GM04503 (cell line): ENCODE data around the gene GSN.
A peak's percentile ranks its signal among the peaks of the same experiment; 100 is the strongest.

Experiments
- DNase-seq: peaks from one replicate; pipeline ENCODE4 v3.0.0-alpha.2; 2012; ENCODE audit warnings: low read depth

Gene GSN

DNA sequence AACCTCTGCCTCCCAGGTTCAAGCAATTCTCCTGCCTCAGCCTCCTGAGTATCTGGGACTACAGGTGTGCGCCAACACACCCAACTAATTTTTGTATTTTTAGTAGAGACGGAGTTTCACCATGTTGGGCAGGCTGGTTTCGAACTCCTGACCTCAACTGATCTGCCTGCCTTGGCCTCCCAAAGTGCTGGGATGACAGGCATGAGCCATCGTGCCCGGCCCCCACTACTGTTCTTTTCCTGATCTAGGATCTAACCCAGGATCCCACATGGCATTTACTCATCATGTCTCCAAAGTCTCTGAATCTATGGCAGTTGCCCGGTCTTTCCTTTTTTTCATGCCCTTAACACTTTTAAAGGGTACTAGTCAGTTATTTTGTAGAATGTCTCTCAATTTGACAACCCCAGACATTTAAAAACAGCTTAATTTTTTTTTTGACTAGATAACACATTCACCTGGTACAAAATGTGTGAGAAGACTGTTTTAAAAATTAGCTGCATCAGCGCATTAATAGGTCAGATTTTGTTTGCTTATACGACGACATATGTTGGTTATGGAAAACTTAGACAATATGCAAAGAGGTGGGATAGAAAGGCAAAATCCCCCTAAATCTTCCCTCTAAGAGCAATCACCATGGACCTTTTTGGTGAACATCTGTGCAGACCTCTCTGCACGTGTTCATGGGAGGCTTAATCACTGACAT lies 55.6 kb downstream of the GSN start:
- DNase-seq, result no peak

GRCh38 chr9:121324316-121324715 lies 56.4 kb downstream of the GSN start:
- no peak for DNase-seq

GRCh38 chr9:121324755-121325154 lies 56.8 kb downstream of the GSN start:
- no peak for DNase-seq

DNA sequence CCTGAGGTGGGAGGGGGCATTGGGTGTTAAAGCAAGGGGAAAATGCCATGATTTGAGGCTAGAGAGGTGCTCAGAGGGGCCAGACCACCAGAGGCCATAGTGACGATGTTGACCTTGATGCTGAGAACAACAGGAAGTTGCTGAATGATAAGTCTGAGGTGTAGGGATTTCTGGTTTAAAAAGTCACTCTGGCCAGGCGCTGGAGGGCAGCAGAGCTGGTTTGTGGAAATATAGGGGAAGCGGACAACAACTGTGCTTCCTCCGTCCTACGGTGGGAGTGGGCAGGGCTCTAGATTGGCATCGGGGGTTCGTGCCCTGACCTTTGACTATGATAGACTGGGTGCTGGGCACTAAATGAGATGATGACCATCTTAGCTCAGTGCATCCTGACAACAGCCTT lies 57.4 kb downstream of the GSN start:
- DNase-seq, result no peak

DNA sequence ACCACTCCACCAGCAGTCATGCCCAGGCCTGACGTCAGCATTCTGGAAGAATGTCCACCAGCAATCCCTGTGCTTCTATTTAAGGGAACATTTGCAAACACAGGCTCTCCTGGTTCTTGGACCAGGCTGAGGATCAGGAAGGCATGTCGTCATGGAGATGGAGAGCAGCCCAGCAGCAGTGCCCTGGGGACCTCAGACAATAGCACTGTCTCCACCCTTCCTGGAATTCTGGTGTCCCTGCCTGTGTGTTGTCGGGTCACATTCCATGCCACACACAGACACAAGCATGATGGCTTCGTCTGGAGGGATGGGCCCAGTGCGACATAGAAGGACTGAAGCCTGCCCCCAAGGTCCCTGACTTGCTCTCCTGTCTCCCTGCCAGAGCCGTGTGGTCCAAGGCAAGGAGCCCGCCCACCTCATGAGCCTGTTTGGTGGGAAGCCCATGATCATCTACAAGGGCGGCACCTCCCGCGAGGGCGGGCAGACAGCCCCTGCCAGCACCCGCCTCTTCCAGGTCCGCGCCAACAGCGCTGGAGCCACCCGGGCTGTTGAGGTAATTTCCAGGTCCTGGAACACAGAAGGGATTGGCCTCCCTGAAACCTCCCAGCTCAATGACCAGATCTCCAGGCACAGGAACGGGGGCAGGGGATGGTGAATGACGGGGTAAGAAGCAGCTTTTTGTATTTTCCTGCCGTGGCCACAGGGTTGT lies 58.3 kb downstream of the GSN start:
- peak; percentile 89 for DNase-seq

- DNase-seq, result no peak
These were observed 59.1 kb downstream of the GSN start for GRCh38 chr9:121326901-121327613.

DNA sequence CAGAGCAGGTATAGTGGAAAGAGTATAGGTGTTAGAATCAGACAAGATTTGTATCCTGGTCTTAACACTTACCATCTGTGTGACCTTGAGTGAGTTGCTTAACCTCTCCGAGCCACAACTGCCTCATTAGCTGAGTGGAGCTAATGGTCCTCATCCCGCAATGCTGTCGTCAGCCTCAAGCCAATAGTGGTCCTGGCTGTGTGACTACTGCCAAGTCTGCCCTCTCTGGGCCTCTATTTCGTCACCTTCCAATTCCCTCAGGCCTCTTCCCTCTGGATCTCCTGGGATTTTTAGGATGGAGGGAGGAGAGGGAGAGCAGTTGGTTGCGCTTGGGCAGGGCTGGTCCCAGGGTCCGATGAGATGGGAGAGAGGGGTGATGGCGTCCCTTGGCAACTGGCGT lies 60.5 kb downstream of the GSN start:
- no peak for DNase-seq

- DNase-seq, result no peak
These were observed 61.1 kb downstream of the GSN start for GRCh38 chr9:121328876-121329681.

GRCh38 chr9:121331549-121331948 lies 63.6 kb downstream of the GSN start:
- no peak for DNase-seq

DNA sequence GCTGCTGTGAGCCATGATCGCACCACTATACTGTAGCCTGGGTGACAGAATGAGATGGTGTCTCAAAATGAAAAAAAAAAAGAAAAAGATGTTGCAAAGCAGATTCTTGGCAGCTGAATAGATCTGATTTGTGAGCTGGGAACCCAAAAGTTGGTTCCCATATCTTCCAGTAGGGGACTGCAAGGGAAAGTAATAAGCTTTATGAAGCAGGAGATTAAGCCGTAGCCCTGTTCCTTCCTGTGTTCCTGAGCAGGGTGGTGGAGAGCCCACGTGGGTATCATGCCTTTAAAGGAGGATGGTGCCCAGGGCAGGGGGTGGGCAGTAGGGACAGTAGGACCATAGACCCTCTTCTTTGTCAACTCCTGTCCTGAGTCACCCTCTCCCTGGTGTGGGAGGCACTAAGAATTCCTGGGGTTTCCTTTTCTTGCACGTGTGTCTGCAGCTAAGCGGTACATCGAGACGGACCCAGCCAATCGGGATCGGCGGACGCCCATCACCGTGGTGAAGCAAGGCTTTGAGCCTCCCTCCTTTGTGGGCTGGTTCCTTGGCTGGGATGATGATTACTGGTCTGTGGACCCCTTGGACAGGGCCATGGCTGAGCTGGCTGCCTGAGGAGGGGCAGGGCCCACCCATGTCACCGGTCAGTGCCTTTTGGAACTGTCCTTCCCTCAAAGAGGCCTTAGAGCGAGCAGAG lies 64.2 kb downstream of the GSN start:
- DNase-seq, result peak; percentile 57

- no peak for DNase-seq
These were observed 66.2 kb downstream of the GSN start for GRCh38 chr9:121333950-121334773.

DNA sequence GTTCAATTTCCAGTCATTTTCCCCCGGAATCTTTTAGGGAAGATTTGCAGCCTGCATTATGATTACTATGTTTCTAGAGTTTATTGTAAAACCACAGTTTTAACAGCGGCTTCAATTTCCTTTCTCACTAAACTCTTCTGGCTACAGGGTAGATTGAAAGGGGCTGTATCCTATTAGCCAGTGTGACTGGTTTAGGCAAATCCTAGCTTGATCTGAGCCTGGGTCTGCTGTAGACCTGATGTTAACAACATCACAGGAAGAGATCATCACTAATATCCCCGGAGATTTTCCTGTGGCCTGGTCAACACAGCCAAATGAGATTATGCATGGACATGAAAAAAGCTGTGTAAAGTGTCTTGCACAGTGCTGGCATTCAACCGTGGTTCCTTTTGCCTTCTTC lies 68.7 kb downstream of the GSN start:
- DNase-seq, result no peak

- DNase-seq, result no peak
These were observed 71.5 kb downstream of the GSN start for GRCh38 chr9:121339437-121339836.

- no peak for DNase-seq
These were observed 72.9 kb downstream of the GSN start for GRCh38 chr9:121340676-121341392.

GRCh38 chr9:121344184-121344583 lies 76.2 kb downstream of the GSN start:
- DNase-seq, result no peak

GRCh38 chr9:121345070-121345469 lies 77.1 kb downstream of the GSN start:
- no peak for DNase-seq

DNA sequence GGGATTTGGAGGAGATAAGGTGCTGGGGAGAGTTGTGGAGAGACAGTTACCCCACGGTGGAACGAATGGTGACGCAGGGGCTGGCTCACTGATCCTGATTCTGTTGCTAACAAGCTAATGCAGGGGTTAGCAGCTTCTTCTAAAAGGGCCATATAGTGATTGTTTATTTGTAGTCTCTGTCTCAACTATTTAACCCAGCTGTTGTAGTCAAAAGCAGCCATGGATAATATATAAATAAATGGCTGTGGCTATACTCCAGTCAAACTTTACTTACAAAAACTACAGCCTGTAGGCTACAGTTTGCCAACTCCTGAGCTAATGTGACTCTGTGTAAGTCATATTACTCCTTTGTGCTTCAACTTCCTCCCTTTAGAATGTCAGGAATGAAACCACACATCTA lies 80.3 kb downstream of the GSN start:
- no peak for DNase-seq

GRCh38 chr9:121349009-121349408 lies 81.0 kb downstream of the GSN start:
- DNase-seq, result no peak

DNA sequence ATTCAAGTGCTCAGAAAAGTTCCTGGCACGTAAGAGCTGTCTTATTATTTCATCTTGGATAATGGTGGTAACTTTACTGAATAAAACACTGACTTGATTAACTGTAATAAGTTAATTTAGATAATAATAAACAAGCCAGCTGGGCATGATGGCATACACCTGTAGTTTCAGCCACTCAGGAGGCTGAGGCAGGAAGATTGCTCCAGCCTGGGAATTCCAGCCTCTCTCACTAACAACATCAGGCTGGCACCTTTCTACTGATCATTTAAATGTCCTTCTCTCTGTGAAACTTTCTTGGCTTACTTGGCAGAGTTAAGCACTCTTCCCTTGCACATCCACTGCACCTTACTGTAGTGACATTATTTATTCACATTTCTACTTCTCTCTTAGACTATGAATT lies 82.1 kb downstream of the GSN start:
- no peak for DNase-seq

DNA sequence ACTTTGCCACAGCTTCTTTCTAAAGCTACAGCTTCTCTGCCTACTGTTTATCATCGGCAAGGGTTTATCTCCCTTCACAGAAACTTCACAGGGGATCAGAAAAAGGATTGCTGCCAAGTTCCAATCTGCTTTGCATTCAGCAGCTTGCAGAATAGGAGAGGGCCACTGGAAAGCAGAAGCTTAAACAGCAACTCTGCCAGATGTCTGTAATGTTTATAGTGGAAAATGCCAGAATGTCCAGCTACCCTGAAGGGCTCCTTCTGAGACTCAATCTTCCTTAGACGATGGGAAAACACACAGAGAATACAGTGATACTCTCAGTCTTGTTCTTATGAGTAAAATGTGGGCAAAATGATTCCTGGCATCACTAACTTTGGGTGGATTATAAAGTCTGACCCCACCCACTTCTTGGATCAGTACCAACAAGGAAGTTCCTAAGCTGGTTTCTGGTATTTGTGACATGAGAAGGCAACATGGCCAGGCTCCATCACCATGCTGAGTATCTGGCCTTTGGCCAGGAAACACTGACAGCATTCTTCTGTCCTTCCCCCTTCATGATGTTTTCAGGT lies 83.1 kb downstream of the GSN start:
- DNase-seq, result peak; percentile 87
